Heart left ventricle (tissue), 16 donors: Measurements from ENCODE around the gene SIPA1. TPM values are rescaled to one million over a fixed set of nuclear protein-coding genes. Genes with fewer than 3 reads are reported as not detected.

Experiments used
- ATAC-seq, 4 donors: fragments of 200-7000 bp; cut with Tn5 transposase; one replicate each; pipeline ENCODE4 v1.9.1; 2020 to 2022; ENCODE audit warnings: moderate library complexity in 4 of 4, mild to moderate bottlenecking in 3 of 4, moderate number of reproducible peaks in 1 of 4
- DNase-seq, 5 donors: peaks; one replicate each; pipeline ENCODE4 v3.0.0-alpha.2; 2020
- H3K27ac ChIP-seq, 12 donors: fragments of 200-600 bp; sonication (generic) in 4 of 12; one replicate each; pipeline versions ENCODE4 v1.5.0 to v1.8.0; 2016 to 2022; ENCODE audit warnings: mild to moderate bottlenecking in 2 of 12
- H3K27me3 ChIP-seq, 9 donors: fragments of 200-600 bp; sonication (generic) in 2 of 9; one replicate each; pipeline versions ENCODE4 v1.5.1 to v1.8.0; 2016 to 2022; ENCODE audit warnings: mild to moderate bottlenecking in 3 of 9
- H3K36me3 ChIP-seq, 9 donors: fragments of 200-600 bp; sonication (generic) in 2 of 9; one replicate each; pipeline versions ENCODE4 v1.5.0 to v1.8.0; 2018 to 2022; ENCODE audit warnings: mild to moderate bottlenecking in 2 of 9
- H3K4me1 ChIP-seq, 12 donors: fragments of 200-600 bp; sonication (generic) in 4 of 12; one replicate each; pipeline versions ENCODE4 v1.5.0 to v1.8.0; 2016 to 2022; ENCODE audit warnings: mild to moderate bottlenecking in 3 of 12
- H3K4me3 ChIP-seq, 12 donors: fragments of 200-600 bp; sonication (generic) in 4 of 12; one replicate each; pipeline versions ENCODE4 v1.5.0 to v1.8.0; 2017 to 2022; ENCODE audit warnings: mild to moderate bottlenecking in 9 of 12, moderate library complexity in 4 of 12
- H3K9me3 ChIP-seq, 12 donors: fragments of 200-600 bp; sonication (generic) in 4 of 12; one replicate each; pipeline versions ENCODE4 v1.5.0 to v1.8.0; 2016 to 2022; ENCODE audit warnings: mild to moderate bottlenecking in 1 of 12
- POLR2A ChIP-seq, 2 donors: fragments of 450-650 bp; IDR thresholded peaks; one replicate each; pipeline ENCODE4 v1.6.1; 2017; ENCODE audit warnings: antibody characterized with exemption in 2 of 2, mild to moderate bottlenecking in 2 of 2, moderate library complexity in 2 of 2
- WGBS, 4 donors: extraction: QIAGEN DNeasy Blood & Tissue Kit in 2 of 4; methylation state at CpG; one replicate each; pipeline versions ENCODE4 v1.1.5 to v1.1.7; 2013 to 2018; 5-methylcytosine and 5-hydroxymethylcytosine counted together
- intact Hi-C, 10 donors: fragments of 100-400 bp; cut with DNase I; formaldehyde crosslinking; loops; one replicate each; pipeline versions ENCODE4 v1.11.1 to v1.14.2; 2022
- polyA plus RNA-seq, 2 donors: library from polyadenylated mRNA; stranded (reverse); fragments of 200-250 nt; gene quantifications; one replicate each; pipeline ENCODE4 v1.2.3, GENCODE V29; 2013
- total RNA-seq, 9 donors: library from RNA; depleted of rRNA in 2 of 9; stranded (reverse); fragments of >200 nt in 2 of 9; fragmentation: NEBNext Ultra II Directional in 3 of 9; extraction: Animal tissue kit (Norgen Biotek cat#: 25700) in 3 of 9; gene quantifications; one replicate each; pipeline versions ENCODE4 v1.1.0 to v1.2.4, GENCODE V29; 2016 to 2023
- TF ChIP-seq, protein P1 (sequence below), 12 donors: fragments of 200-600 bp; sonication (generic) in 4 of 12; IDR thresholded peaks; one replicate each; pipeline versions ENCODE4 v1.5.0 to v1.8.0; 2018 to 2022; ENCODE audit warnings: antibody characterized with exemption in 12 of 12, mild to moderate bottlenecking in 5 of 12
- donor health status: ischemic (EF 13 %, LVEDD 7.1; RV severe dilation, severe dysfunction).
- donor health status: healthy with polysubstance abuse.
- donor health status: DM: no; HTN: yes; CAD: no.
- donor health status: DM: no; HTN: no; CAD: no.
- donor health status: ischemic (EF 25% LVEDD 6.9; RV normal size, moderate dysfunction).
- donor health status: ischemic (EF 25% LVEDD 5.7; RV mildly dilated, moderate dysfunction).
- donor health status: healthy.
- donor health status: DM: yes; HTN: yes; CAD: no.
- donor health status: ischemic (EF 35%, LVEDD 5.7; RV mildly dilated, moderate dysfunction).
- donor health status: nonischemic (EF 11% LVEDD 7.7; RV severe dilation, severe dysfunction).
- donor health status: DM: yes; HTN: yes; CAD: no.
- donor health status: PGD.
- donor health status: ischemic (EF 29% LVEDD 5.4; RV normal size, mild dysfunction).
- donor health status: nonischemic (EF 23%, LVEDD 6.1; RV moderate dilation, normal function).

SIPA1 gene
- total and polyA plus RNA-seq, 11 donors: 17.0 to 63.3 (median 26.5) TPM

DNA sequence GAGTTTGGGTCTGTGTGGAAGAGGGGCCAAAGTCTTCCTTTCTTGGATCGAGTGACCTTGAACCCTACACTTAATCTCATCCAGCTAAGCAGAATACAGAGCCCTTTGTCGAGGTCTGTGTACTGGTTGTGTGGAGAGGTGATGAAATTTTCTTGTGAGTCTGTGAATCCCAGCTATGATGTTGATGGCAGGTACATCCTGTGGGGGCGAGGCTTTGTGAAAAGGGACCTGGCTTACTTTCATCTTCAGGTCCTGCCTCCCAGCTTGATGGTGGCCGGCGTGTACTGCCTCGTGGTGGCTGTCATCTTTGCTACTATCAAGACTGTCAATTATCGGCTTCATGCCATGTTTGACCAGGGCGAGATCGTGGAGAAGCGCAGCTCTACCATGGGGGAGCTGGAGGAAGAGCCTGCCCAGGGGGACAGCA is 21.3 kb upstream of the SIPA1 start:
- intact Hi-C loops: loop anchor here in 3 of 10 donors (2.0 to 10.0 kb wide), 4 partner anchors 18 to 241 kb away; partner anchors contain the start of genes CFL1 (in 1 of the 3) and KAT5 (in 1 of the 3)
- 56 to 66% (median 62%) methylated on average over 10 of the region's 10 CpGs for WGBS, 4 donors
- DNase-seq (no peak), ATAC-seq (no peak)
- Histone ChIP-seq H3K27me3 (no peaks in the 10 kb centered on the region), H3K4me1 (peaks cover 5 to 45% (median 29%) of the 10 kb centered on the region in 12 donors), H3K4me3 (peak overlapping the region; percentile 80 to 100 (median 96)), H3K9me3 (no peaks in the 10 kb centered on the region), H3K36me3 (peaks cover 0 to 63% (median 48%) of the 10 kb centered on the region in 9 donors), H3K27ac (peak overlapping the region in 8 of 12 donors; percentile 88 to 99 (median 96))
- no peak for TF ChIP-seq POLR2A (IDR thresholded peaks at IDR 0.05)
- TF ChIP-seq, protein P1, sequence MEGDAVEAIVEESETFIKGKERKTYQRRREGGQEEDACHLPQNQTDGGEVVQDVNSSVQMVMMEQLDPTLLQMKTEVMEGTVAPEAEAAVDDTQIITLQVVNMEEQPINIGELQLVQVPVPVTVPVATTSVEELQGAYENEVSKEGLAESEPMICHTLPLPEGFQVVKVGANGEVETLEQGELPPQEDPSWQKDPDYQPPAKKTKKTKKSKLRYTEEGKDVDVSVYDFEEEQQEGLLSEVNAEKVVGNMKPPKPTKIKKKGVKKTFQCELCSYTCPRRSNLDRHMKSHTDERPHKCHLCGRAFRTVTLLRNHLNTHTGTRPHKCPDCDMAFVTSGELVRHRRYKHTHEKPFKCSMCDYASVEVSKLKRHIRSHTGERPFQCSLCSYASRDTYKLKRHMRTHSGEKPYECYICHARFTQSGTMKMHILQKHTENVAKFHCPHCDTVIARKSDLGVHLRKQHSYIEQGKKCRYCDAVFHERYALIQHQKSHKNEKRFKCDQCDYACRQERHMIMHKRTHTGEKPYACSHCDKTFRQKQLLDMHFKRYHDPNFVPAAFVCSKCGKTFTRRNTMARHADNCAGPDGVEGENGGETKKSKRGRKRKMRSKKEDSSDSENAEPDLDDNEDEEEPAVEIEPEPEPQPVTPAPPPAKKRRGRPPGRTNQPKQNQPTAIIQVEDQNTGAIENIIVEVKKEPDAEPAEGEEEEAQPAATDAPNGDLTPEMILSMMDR (IDR thresholded peaks at IDR 0.05): no peak

- WGBS, 4 donors: 89 to 95% (median 91%) methylated on average over 17 of the region's 17 CpGs
- Histone ChIP-seq H3K36me3 (peaks cover 0 to 64% (median 53%) of the 10 kb centered on the region in 9 donors), H3K27ac (peak overlapping the region in 1 of 12 donors; percentile 99), H3K9me3 (no peaks in the 10 kb centered on the region), H3K4me3 (peak overlapping the region in 7 of 12 donors; percentile 80 to 97 (median 96)), H3K27me3 (no peaks in the 10 kb centered on the region), H3K4me1 (peaks cover 5 to 37% (median 24%) of the 10 kb centered on the region in 12 donors)
- ATAC-seq: no peak
- DNase-seq: no peak
- intact Hi-C loops: loop anchor here in 3 of 10 donors (2.0 to 10.0 kb wide), 4 partner anchors 18 to 240 kb away; partner anchors contain the start of genes CFL1 (in 1 of the 3) and KAT5 (in 1 of the 3)
- TF ChIP-seq POLR2A (IDR thresholded peaks at IDR 0.05): no peak
- TF ChIP-seq, protein P1 (IDR thresholded peaks at IDR 0.05): no peak
Measured at GRCh38 chr11:65617136-65617850, 20.6 kb upstream of the SIPA1 start.

DNA sequence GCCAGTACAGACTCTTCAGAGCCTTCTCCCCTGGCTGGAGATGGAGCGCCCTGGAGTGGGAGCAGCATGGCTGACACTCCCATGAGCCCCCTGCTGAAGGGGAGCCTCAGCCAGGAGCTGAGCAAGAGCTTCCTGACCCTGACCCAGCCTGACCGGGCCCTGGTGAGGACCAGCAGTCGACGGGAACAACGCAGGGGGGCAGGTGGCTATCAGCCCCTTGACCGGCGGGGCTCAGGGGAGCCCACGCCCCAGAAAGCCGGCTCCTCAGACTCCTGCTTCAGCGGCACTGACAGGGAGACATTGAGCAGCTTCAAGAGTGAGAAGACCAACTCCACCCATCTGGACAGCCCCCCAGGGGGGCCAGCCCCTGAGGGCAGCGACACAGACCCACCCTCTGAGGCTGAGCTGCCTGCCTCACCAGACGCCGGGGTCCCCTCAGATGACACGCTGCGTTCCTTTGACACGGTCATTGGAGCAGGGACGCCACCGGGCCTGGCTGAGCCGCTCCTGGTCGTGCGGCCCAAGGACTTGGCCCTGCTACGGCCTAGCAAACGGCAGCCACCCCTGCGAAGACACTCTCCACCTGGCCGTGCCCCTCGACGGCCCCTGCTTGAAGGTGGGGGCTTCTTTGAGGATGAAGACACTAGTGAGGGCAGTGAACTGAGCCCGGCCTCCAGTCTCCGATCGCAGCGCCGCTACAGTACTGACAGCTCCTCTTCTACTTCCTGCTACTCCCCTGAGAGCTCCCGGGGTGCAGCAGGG is 19.7 kb upstream of the SIPA1 start:
- no peaks in the 10 kb centered on the region for H3K9me3 ChIP-seq
- no peaks in the 10 kb centered on the region for H3K27me3 ChIP-seq
- TF ChIP-seq, protein P1 (IDR thresholded peaks at IDR 0.05): no peak
- TF ChIP-seq POLR2A (IDR thresholded peaks at IDR 0.05): no peak
- H3K27ac ChIP-seq: no peak overlapping the region
- intact Hi-C loops: loop anchor here in 3 of 10 donors (2.0 to 10.0 kb wide), 4 partner anchors 17 to 239 kb away; partner anchors contain the start of genes CFL1 (in 1 of the 3) and KAT5 (in 1 of the 3)
- no peak overlapping the region for H3K4me3 ChIP-seq
- peaks cover 5 to 29% (median 15%) of the 10 kb centered on the region in 12 donors for H3K4me1 ChIP-seq
- 91 to 95% (median 93%) methylated on average over 15 to 33 of the region's 33 CpGs for WGBS, 4 donors
- no peak for ATAC-seq
- peaks cover 0 to 64% (median 60%) of the 10 kb centered on the region in 9 donors for H3K36me3 ChIP-seq
- no peak for DNase-seq
